HepG2 (cell line): ENCODE measurements around the gene CD68. TPM values are rescaled to one million over a fixed set of nuclear protein-coding genes. Genes with fewer than 3 reads are reported as not detected.
A peak's percentile ranks its signal among the peaks of the same experiment; 100 is the strongest.

ENCODE experiments used
- ARID4A ChIP-seq: sonication (generic); formaldehyde crosslinking; IDR thresholded peaks from 2 replicates; pipeline ENCODE4 v1.5.0; 2020; ENCODE audit warnings: mild to moderate bottlenecking, missing genetic modification reagents, borderline replicate concordance
- ATF7-NPFF ChIP-seq: sonication (generic); formaldehyde crosslinking; IDR thresholded peaks from 2 replicates; pipeline ENCODE4 v1.8.1; 2023; ENCODE audit warnings: mild to moderate bottlenecking, low read depth, missing genetic modification reagents, moderate library complexity
- CCAR2 ChIP-seq: fragments of 200-400 bp; formaldehyde crosslinking; optimal IDR thresholded peaks from 2 replicates; pipeline ENCODE3; 2018; ENCODE audit warnings: low read depth, mild to moderate bottlenecking, low read length, moderate library complexity
- IRF1 ChIP-seq: sonication (generic); formaldehyde crosslinking; IDR thresholded peaks from 2 replicates; pipeline ENCODE4 v1.4.0; 2020; ENCODE audit warnings: low read depth, mild to moderate bottlenecking, missing genetic modification reagents
- MLXIP ChIP-seq: sonication (generic); formaldehyde crosslinking; IDR thresholded peaks from 2 replicates; pipeline ENCODE4 v1.9.0; 2021; ENCODE audit warnings: missing genetic modification reagents, borderline replicate concordance
- NFE2 ChIP-seq: sonication (generic); formaldehyde crosslinking; IDR thresholded peaks from 2 replicates; pipeline ENCODE4 v1.4.0; 2020; ENCODE audit warnings: missing genetic modification reagents
- NR2F6 ChIP-seq, 2 experiments: IDR thresholded peaks; 2 replicates each; pipeline ENCODE4 v1.6.1; 2016; ENCODE audit warnings: antibody characterized with exemption in 1 of 2, mild to moderate bottlenecking in 1 of 2
- SNAPC2 ChIP-seq: sonication (generic); formaldehyde crosslinking; IDR thresholded peaks from 2 replicates; pipeline ENCODE4 v1.8.1; 2022; ENCODE audit warnings: mild to moderate bottlenecking, missing genetic modification reagents
- ZHX2 ChIP-seq, 2 experiments: sonication (generic) in 1 of 2; formaldehyde crosslinking in 1 of 2; IDR thresholded peaks; 2 replicates each; pipeline versions ENCODE4 v1.6.1 to v1.9.0; 2014 to 2022; ENCODE audit warnings: antibody characterized with exemption in 1 of 2, borderline replicate concordance in 1 of 2, inconsistent platforms in 1 of 2, low read depth in 1 of 2, missing genetic modification reagents in 1 of 2
- ZNF18 ChIP-seq: sonication (generic); formaldehyde crosslinking; IDR thresholded peaks from 2 replicates; pipeline ENCODE4 v1.8.0; 2022; ENCODE audit warnings: mild to moderate bottlenecking, missing genetic modification reagents; ENCODE audit not compliant: insufficient replicate concordance
- ZNF260 ChIP-seq: sonication (generic); formaldehyde crosslinking; IDR thresholded peaks from 2 replicates; pipeline ENCODE4 v1.4.0; 2020; ENCODE audit warnings: missing genetic modification reagents, low read depth, mild to moderate bottlenecking, borderline replicate concordance
- ZNF672 ChIP-seq: sonication (generic); formaldehyde crosslinking; IDR thresholded peaks from 2 replicates; pipeline ENCODE4 v1.8.1; 2022; ENCODE audit warnings: missing genetic modification reagents
- polyA plus RNA-seq, 8 experiments: library from polyadenylated mRNA; depleted of rRNA in 3 of 8; stranded (reverse) in 7 of 8; unstranded in 1 of 8; fragments of >200 nt; fragmentation: Illumina TruSeq in 4 of 8; extraction: Trizol in 4 of 8; gene quantifications; 2 replicates each; pipeline versions ENCODE4 v1.2.1 to v1.2.3, GENCODE V29; 2011 to 2016; ENCODE audit warnings: low read depth in 4 of 8, missing spikeins in 1 of 8, mixed read lengths in 1 of 8; ENCODE audit not compliant: insufficient read depth in 1 of 8
- total RNA-seq, 5 experiments: library from RNA; depleted of rRNA; stranded (reverse); fragments of >200 nt; fragmentation: Illumina TruSeq; extraction: Trizol; gene quantifications; 2 replicates each; pipeline ENCODE4 v1.2.3, GENCODE V29; 2016; ENCODE audit warnings: low read depth in 1 of 5

Gene CD68
- total and polyA plus RNA-seq, 2 of the 13 experiments (the other 11 are each of a cell fraction or from before 2014, with no cell fraction given) = 10.3 to 104 TPM

GRCh38 chr17:7561028-7561575, 18.3 kb upstream of the CD68 start (continued):
- TF ChIP-seq IRF1 (CRISPR knock-in tag) (no peak), MLXIP (CRISPR knock-in tag) (no peak), ZNF18 (CRISPR knock-in tag) (peak; percentile 5), SNAPC2 (CRISPR knock-in tag) (0 out of 2 replicates have a peak, but pooled peaks have one; percentile 19), ZNF672 (CRISPR knock-in tag) (no peak), ZNF260 (CRISPR knock-in tag) (no peak), ZHX2 (IDR thresholded peaks at IDR 0.05; ENCODE audit: low read depth) (no peak), ZHX2 (CRISPR knock-in tag; IDR thresholded peaks at IDR 0.05; ENCODE audit: borderline replicate concordance) (no peak), NFE2 (CRISPR knock-in tag) (no peak), NR2F6 (IDR thresholded peaks at IDR 0.05) (no peak), NR2F6 (CRISPR knock-in tag; IDR thresholded peaks at IDR 0.05) (no peak), CCAR2 (no peak), ARID4A (CRISPR knock-in tag) (peak; percentile 57; the same call in 1 of the 2 replicates), ATF7-NPFF (CRISPR knock-in tag) (no peak)
